ENCODE measurements around the gene ETS2.
"Not testable (repeated sequence)": the region's sequence is repeated elsewhere in the genome, so short reads cannot be mapped to it uniquely, and the experiment has no call there.

ETS2 gene

DNA sequence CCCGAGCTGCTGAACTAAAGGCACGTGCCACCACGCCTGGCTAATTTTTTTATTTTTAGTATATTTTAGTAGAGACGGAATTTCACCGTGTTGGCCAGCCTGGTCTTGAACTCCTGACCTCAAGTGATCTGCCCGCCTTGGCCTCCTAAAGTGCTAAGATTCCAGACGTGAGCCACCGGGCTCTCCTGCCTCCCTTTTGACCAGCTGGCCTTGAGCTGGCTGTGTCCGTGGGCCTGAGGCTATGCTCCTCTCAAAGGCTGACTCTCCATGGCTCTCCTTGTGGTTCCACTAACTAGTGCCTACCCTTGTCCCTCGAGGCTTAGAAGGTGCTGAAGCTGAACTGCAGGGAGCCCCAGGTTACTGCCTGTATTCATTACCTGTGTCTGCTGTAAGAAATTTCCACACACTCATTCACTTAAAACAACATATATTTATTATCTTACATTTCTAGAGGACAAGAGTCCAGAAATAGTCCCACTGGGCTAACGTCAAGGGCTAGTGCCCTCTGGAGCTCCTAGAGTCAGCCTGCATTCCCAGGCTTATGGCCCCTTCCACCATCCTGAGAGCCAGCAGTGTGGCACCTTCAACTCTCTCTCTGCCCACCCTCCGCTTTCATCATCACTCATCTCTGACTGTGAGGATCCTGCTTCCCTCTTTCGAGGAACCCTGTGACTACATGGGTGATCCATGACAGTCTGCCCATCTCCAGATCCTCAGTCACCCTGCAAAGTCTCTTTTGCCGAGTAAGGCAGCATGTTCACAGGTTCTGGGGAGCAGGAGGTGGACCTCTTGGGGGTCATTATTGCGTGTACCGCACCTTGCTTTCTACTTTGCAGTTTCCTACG lies 34.9 kb downstream of the ETS2 start:
- DNase-seq, result no peak

DNA sequence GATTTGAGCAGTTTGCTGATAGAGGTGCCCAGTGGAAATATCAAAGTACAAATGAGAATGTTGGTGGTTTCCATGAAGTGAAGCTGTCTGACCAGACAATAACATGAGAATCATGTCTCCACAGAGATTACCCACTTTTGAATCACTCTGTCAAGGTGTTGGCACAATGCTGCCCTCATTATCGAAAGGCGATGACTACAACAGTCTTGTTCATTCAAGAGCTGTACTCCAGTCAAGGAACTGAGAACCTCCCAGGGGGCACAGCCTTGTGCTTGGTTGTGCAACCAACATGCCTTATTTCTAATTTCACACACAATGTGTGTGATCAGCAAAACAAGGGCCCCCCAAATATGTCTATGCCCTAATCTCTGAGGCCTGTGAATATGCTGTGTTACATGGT lies 35.7 kb downstream of the ETS2 start:
- DNase-seq, result no peak

DNA sequence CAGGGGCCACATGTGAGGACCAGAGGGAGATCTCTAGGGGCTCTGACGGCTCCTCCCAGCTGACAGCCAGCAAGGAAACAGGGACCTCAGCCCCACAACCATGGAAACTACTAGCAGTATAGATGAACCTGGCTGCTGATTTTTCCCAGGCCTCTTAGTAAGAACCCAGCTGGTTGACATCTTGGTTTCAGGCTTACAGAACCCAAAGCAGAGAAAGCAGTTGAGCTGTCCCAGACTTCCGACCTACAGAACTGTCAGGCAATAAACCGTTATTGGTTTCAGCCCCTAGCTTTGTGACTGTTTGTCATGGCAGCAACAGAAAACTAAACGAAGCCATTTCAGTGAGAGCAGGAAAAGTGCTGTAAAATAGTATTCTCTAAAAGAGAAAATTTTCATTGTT lies 36.4 kb downstream of the ETS2 start:
- no peak for DNase-seq

DNA sequence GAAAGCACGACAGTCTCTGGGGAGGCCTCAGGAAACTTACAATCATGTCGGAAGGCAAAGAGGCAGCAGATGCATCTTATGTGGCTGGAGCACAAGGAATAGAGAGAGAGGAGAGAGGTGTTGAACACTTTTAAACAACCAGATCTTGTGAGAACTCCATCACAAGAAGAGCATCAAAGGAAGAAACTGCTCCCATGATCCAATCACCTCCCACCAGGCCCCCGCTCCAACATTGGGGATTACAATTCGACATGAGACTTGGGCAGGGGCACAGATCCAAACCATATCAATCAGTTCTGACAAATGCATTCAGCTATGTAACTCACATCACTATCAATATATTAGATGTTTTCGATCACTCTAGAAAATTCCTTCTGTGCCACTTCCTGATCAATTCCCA lies 37.6 kb downstream of the ETS2 start:
- no peak for DNase-seq

DNA sequence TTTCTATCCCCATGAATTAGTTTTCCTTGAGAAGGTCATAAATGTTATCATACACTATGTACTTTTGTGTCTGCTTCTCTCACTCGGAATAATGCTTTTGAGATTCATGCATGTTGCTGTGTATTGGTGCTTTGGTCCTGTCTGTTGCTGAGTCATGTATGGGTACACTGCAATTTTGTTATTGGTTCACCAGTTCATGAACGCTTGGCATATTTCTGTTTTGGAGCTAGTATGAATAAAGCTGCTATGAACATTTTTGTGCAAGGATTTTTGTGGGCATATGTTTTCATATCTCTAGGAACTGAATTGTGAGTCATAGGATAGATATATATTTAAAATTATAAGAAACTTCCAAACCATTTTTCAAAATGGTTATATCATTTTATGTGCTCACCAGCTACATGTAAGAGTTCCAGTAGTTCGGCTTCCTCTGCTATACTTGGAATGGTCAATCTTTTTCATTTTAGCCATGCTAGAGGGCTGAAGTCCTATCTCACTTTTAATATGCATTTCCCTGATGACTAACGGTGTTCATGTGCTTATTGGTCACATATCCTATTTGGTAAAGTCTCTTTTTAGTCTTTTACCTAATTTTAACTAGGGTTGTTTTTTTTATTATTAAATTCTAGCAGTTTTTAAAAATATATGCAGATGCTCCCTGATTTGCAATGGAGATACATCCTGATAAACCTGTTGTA lies 38.2 kb downstream of the ETS2 start:
- DNase-seq, result no peak

DNA sequence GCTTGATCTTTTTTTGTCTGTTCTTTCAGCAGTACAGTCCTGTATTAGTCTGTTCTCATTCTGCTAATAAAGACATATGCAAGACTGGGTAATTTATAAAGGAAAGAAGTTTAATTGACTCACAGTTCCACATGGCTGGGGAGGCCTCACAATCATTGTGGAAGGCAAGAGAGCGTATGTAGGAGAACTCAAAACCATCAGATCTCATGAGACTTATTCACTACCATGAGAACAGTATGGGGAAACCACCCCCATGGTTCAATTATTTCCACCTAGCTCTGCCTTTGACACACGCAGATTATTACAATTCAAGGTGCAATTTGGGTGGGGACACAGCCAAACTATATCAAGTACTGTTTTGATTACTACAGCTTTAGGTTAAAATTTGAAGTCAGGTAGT lies 39.6 kb downstream of the ETS2 start:
- not testable (repeated sequence) for DNase-seq

DNA sequence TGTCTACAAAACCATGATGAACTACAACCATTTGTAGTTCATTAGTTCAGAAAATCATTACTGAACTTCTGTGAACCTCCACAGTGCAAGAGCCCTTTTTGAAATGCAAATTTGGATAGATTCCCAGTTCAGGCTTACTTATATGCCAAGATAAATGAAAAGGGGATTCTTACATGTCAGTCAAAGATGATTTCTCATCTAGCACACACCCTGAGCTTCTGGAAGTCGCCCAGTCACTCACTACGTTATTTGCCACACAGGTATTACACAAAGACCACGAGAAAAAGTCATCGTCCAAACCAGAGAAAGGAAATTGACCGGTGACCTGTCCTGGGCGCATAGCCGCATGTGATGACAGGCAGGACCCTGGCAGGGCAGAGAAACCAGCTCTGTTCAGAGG lies 41.8 kb downstream of the ETS2 start:
- no peak for DNase-seq

DNA sequence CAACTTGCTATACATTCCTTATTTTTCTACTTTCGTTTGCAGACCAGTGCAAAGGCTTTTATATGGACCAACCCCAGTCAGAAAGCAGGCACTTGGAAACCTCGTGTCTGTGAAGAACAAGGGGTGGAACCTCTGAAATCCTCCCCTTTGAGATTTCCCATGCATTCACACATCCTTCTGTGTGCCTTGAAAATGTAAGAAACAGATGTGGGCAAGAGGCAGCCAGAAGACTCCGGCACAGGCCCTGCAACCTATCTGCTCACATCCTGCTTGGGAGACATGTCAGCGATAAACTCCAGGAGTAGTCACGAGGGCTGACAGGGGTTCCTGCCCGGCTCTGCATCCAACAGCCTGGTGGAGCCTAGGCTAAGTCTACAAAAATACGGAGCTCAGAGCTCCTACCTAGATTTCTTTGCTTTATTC lies 42.5 kb downstream of the ETS2 start:
- DNase-seq, result no peak

DNA sequence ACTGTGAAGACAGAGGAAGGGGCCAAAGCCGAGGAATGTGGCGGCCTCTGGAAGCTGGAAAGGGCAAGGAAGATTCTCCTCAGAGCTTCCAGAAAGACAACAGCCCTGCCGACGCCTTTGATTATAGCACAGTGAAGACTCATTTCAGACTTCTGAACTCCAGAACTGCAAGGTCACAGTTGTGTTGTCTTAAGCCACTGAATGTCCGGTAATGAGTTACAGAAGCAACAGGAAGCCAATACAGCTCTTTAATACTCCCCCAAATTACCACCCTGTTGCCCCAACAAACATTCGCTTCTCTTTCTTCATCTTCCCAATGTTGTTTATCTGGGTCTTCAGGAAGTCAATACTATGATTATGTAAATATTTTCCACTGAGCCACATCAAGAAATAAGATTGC lies 44.0 kb downstream of the ETS2 start:
- no peak for DNase-seq

DNA sequence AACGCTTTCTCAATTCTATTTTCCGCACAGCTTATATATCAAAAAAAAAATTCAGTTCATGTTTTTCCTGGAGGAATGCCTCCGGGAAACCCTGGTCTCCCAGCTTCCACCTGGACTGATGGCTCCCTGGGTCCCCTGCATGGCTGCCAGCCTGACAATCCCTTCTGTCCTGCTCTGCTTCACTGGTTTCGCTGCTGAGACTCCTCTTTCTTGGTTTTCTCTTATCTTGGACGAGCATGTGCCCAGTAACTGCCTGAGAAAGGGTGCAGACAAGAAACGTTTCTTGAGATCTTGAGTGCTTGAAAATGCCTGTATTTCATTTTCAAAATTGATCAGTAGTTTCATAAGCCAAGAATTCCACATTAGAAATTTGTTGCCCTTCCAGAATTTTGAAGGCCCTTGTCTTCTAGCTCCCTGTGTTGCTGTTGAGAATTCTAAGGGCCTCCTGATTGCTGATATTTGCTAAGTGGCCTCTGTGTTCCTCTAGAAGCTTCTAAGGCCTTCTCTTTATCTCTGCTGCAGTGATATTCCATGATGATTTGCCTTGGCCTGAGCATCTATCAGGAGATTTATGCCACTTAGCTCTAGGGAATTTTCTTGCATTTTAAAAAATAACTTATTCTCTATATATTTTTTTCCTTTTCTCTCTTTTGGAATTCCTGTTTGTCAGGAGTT lies 44.7 kb downstream of the ETS2 start:
- no peak for DNase-seq

DNA sequence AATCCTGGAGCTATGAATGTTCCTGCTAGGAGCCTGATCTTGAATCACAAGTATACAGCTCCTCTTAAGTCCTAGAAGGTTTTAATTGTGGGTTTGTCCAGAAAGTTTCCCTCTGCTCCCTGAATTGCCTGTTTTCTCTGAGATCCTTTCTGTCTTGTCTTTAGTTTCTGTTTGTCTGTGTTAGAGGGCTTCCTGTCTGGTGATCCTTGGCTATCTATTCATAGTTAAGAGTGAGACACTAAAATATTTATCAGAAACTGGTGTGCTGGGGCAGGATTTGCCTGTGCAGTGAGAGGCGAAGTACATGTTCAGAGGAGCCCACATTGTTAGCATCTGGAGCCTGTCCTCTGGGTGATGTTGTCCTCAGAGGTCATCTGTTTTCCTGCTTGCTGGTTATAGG lies 45.4 kb downstream of the ETS2 start:
- no peak for DNase-seq

DNA sequence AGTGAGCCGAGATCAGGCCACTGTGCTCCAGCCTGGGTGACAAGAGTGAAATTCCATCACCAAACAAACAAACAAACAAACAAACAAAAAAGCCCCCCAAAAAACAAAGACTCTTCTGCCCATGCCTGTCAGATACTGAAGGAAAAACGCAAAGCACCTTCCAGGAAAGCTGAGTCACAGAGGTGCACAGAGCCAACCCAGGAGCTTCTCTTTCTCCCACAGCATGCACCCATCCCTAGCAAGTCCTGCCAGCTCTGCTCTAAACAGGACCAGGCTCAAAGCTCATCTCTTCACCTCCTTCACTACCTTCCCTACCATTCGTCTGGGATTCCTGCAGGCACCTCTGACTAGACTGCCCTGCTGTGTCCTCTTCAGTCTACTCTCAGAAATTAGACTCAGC lies 46.5 kb downstream of the ETS2 start:
- no peak for DNase-seq

DNA sequence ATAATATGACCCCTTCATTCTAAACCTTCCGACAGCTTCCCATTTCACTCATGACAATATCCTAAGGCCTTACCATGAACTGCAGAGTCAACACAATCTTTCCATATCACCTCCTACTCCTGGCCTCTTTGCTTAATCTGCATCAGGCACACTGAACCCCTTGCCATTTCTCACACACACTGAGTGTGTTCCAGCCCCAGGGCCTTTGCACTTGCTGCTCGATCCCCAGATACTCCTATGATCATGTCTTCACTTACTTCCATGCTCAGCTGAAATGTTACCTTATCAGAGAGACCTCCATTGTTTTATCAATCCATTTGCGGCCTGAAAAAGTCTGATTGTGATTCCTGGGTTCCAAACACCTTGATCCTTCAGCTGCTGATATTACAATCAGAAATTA lies 47.0 kb downstream of the ETS2 start:
- DNase-seq, result no peak

DNA sequence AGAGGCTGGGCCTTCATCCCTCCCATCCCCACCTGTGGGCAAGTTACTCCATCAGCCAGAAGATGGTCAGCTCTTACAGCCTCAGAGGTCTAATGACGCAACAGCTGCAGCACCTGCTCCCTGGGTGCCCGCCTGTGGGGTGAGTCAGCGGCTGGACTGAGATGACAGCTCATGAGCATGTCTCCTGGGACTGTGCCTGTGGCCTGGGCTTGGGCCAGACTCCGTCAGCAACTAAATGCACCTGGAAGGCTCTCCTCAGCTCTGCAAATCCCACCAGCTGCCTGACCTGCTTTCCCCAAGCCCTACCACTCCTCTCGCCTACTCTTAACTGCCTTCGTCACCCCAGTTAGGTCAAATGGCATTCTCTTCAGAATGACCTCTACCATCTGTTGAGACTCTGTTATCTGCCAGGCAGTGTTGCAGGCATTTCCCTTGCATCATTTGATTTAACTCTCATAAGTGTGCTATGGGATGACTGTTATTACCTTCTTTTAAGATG lies 47.7 kb downstream of the ETS2 start:
- peak; percentile 98 for DNase-seq

DNA sequence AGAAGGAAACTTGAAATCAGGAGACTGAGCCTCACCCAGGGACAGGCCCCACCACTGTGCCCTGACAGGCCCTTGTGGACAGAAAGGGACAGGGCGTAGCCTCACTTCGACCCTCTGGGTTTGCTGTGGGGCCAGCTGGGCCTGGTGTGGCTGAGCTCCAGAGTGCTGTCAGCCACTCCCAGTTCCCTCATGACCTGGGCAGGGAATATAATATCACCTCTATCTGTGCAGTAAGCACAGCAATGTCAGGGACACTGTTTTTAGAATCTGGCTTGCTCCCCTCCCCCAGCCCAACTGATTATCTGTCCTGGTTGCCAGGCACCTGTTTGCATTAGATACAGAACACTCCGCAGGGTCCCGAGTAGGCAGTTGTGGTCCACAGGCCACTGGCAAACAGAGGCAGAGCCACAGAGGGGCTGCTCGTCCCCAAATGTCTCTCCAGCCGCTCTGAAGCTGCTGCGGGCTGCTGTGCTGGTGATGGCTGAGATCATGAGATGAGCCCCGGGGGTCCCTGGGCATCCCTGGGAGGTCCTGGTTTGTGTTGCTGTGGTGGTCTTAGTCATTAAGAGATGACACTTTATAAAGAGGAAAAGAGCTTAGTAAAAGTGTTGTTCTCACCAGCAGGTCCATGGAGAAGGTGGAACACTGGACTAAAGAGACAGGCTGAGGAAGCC lies 51.6 kb downstream of the ETS2 start:
- no peak for DNase-seq

DNA sequence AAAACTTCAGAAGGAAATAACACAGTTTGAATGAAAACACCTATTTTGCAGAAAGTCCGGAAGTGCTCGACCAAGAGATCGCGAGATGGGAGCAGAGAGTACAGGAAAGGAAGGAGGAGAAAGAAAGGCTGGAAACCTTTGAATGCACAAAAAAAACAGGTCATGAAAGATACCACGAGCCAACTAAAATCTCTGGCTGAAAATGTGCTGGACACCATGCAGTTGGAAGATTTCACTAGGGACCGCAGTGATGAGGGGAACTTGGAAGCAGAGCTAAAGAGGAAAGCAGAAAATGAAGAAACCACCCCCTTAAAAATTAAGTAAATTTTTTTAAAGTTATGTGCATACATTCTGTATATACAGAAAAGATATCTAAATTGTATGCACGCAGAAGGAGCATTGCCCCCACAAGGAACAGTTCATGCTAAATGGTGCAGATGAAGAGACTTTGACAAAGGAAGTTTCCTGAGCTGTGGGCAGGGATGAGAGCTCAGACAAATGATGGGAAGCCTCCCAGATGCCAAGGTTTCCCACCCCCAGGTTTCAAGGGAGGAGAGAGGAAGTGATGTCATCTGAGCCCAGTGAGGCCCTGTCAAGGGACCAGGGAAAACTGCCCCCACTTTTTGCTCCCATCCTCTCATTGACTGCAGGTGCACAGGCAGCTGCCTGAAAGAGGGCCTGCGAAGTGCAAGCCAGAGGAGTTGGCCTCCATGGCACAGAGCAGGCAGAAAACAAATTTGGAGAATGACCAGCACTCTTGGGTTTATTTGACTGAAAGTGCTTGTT lies 52.5 kb downstream of the ETS2 start:
- DNase-seq, result peak; percentile 73

DNA sequence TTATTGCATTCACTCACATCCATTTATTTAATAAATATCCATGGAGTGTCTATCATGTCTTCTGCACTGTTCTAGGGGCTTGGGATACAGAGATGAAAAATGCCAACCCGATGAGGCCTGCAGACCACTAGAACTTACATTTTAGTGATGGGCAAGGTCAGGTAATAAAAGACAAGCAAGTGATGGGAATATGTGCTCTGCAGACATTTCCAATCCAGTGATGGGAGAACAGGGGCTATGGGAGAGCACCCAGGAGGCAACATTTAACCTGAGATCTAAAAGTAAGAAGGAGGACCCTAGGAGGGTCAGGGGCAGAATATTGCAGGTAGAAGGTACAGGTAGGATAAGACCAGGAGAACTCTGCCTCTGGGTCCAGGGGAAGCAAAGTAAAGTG lies 53.1 kb downstream of the ETS2 start:
- DNase-seq, result no peak

DNA sequence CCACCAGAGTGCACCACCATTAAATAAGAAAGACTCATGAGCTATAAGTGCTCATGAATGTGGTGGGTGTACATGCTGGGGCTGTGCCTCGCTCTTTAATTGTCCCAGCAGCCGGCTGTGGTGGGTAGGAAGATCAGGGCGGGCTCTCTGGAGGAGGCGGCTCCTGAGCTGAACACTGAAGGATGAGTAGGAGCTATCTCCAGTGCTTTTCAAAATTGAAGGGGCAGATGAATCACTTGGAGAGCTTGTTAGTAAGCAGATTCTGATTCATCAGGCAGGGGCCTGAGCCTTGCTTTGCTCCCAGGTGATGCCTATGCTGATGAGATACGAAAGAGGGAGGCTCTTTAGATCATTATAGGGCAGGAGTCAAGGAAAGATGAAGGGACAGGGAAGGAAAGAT lies 54.1 kb downstream of the ETS2 start:
- DNase-seq, result no peak

DNA sequence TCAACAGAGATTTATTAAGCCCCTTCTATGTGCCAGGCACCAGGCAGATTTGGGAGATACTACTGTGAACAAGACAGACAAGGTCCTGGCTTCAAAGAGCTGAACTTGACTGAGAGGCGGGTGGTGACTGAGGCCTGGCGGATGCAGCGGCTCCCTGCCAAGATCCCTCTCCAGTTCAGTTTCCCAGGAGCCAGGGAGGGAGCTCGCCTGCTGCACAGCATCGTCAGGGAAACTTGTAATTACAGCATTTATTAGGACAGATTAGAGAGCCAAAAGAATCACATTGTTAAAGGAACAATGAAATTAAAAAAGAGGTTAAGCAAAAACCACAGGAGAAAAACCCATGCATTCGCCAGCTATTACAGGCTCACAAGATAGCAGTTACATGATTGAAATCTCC lies 55.3 kb downstream of the ETS2 start:
- no peak for DNase-seq

DNA sequence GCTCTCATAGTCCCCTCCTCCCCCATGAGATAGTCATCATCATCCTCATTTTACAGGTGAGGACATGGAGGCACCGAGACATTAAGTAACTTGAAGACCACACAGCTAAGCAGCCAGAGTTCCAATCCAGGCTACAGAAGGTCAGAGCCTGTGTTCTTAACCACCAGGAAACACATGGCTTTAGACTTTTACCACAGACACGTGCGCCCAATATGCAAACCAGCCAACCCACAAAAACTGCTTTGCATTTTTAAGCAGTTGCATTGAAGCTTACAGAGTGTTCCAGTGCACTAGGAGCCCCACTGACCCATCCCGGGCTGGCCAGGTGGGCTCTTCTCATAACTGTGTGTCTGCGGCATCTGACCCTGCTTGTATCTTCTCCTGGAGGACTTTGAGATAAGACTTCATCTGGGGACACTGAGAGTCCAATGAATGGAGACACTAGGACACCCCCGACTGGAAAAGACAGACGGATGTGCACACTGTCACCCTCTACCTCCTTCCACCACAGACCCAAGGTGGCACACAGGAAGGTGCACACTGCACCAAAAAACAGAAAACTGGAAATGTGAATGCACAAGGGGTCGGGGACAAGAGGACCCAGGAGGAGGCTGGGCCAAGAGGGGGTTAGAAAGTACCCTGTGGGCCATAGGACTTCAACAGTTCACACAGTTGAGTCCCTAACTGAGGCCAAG lies 56.4 kb downstream of the ETS2 start:
- no peak for DNase-seq

DNA sequence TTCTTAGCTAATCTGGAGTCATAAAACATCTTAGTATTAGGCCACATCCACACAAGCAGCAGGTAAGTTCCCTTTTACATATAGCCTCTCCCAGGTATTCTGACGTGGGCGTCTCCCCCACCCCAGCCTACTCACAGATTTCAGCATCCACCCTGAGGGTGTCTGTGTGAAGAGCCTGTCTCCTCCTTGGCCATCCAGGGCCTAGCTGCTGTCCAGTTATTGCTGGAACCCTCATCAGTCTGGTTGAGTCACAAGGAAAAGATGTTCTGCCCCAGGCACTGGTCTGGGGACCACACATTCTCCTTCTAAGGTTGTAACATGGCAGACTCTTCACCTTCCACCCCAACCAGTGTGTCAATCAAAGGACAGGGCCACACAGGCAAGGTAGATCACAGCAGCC lies 57.6 kb downstream of the ETS2 start:
- DNase-seq, result no peak

DNA sequence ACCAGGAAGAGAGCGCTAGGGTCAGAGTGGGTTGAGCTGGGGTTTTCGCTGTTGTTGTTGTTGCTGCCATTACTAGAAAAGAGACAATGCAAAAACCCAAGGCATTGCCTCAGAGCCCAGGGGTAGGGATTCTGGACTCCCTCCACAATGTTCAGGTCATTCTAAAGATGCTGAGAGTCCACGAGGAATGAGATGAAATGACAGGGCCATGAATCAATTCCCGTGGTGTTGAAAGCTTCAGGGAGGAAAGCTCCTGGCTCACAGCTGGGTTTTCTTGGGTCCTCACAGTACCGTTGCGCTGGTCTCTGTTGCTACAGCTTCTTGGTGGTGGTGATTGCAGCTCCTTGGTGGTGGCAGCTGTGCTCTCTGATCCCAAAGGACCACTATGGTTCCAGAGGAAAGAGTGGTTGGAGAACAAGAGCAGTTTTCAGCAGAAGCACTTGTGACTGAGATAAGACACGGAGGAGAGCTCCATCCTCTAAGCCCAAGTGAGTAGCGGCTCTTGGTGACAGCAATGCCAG lies 58.2 kb downstream of the ETS2 start:
- no peak for DNase-seq
